Nephron progenitor cell (in vitro differentiated cells): Measurements from ENCODE around the gene ALG8.
"Not testable (repeated sequence)": the region's sequence is repeated elsewhere in the genome, so short reads cannot be mapped to it uniquely, and the experiment has no call there.

ENCODE experiments used
- DNase-seq: peaks from one replicate; pipeline ENCODE4 v3.0.0; 2021
- H3K27ac Mint-ChIP-seq: 2 replicates; pipeline ENCODE4 v1.8.0; 2021; ENCODE audit warnings: mild to moderate bottlenecking, moderate library complexity, mixed read lengths
- H3K27me3 Mint-ChIP-seq: 2 replicates; pipeline ENCODE4 v1.8.0; 2021; ENCODE audit warnings: mild to moderate bottlenecking, low read depth, mixed read lengths; ENCODE audit not compliant: poor library complexity
- H3K36me3 Mint-ChIP-seq: 2 replicates; pipeline ENCODE4 v1.8.0; 2021; ENCODE audit warnings: low read depth, mixed read lengths
- H3K4me1 Mint-ChIP-seq: 2 replicates; pipeline ENCODE4 v1.8.0; 2021; ENCODE audit warnings: mixed read lengths
- H3K4me3 Mint-ChIP-seq: 2 replicates; pipeline ENCODE4 v1.8.0; 2021; ENCODE audit warnings: mild to moderate bottlenecking, moderate library complexity, mixed read lengths
- H3K9me3 Mint-ChIP-seq: 2 replicates; pipeline ENCODE4 v1.8.0; 2021; ENCODE audit warnings: mild to moderate bottlenecking, moderate library complexity, mixed read lengths
- CTCF ChIP-seq: fragments of 200-600 bp; sonication (generic); IDR thresholded peaks from 2 replicates; pipeline ENCODE4 v1.5.0; 2021; ENCODE audit warnings: antibody characterized with exemption

Gene ALG8

GRCh38 chr11:78061088-78061920 lies 78.1 kb downstream of the ALG8 start:
- no peak for TF ChIP-seq CTCF
- Mint-ChIP-seq H3K36me3 (peaks cover under 1% of the 10 kb centered on the region), H3K4me1 (peaks cover 29% of the 10 kb centered on the region), H3K27ac (peak overlapping the region; percentile 83), H3K4me3 (no peak overlapping the region), H3K9me3 (no peaks in the 10 kb centered on the region), H3K27me3 (no peaks in the 10 kb centered on the region)
- no peak for DNase-seq

- no peak for DNase-seq
- Mint-ChIP-seq H3K4me1 (peaks cover 29% of the 10 kb centered on the region), H3K27me3 (no peaks in the 10 kb centered on the region), H3K27ac (no peak overlapping the region), H3K36me3 (no peaks in the 10 kb centered on the region), H3K4me3 (no peak overlapping the region), H3K9me3 (no peaks in the 10 kb centered on the region)
- TF ChIP-seq CTCF, result no peak
Measured at GRCh38 chr11:78060533-78060932, 78.9 kb downstream of the ALG8 start.

- H3K27ac Mint-ChIP-seq, H3K9me3 Mint-ChIP-seq, H3K36me3 Mint-ChIP-seq, H3K27me3 Mint-ChIP-seq, DNase-seq, H3K4me3 Mint-ChIP-seq: not testable (repeated sequence)
- peaks cover 29% of the 10 kb centered on the region for H3K4me1 Mint-ChIP-seq
Measured at GRCh38 chr11:78059749-78060328, 79.6 kb downstream of the ALG8 start.

GRCh38 chr11:78057462-78058055 lies 81.9 kb downstream of the ALG8 start:
- no peaks in the 10 kb centered on the region for H3K36me3 Mint-ChIP-seq
- no peak for DNase-seq
- no peaks in the 10 kb centered on the region for H3K9me3 Mint-ChIP-seq
- no peak for TF ChIP-seq CTCF
- H3K4me3 Mint-ChIP-seq, result no peak overlapping the region
- peaks cover 19% of the 10 kb centered on the region for H3K4me1 Mint-ChIP-seq
- H3K27me3 Mint-ChIP-seq, result peaks cover 2% of the 10 kb centered on the region
- H3K27ac Mint-ChIP-seq, result peak overlapping the region; percentile 45

GRCh38 chr11:78056093-78056492 lies 83.3 kb downstream of the ALG8 start:
- Mint-ChIP-seq H3K27me3 (peaks cover 2% of the 10 kb centered on the region), H3K9me3 (no peaks in the 10 kb centered on the region), H3K27ac (no peak overlapping the region), H3K4me1 (peaks cover 12% of the 10 kb centered on the region), H3K4me3 (no peak overlapping the region), H3K36me3 (no peaks in the 10 kb centered on the region)
- TF ChIP-seq CTCF, result no peak
- DNase-seq, result no peak

- DNase-seq, result no peak
- no peak overlapping the region for H3K4me3 Mint-ChIP-seq
- H3K36me3 Mint-ChIP-seq, result no peaks in the 10 kb centered on the region
- H3K4me1 Mint-ChIP-seq, result peaks cover 16% of the 10 kb centered on the region
- no peaks in the 10 kb centered on the region for H3K9me3 Mint-ChIP-seq
- H3K27me3 Mint-ChIP-seq, result peaks cover 5% of the 10 kb centered on the region
- no peak for TF ChIP-seq CTCF
- H3K27ac Mint-ChIP-seq, result no peak overlapping the region
Measured at GRCh38 chr11:78054971-78055370, 84.5 kb downstream of the ALG8 start.
